HK-2 (cell line): ENCODE data around the gene CYB5R4.

ENCODE experiments used
- DNase-seq: peaks from one replicate; pipeline ENCODE4 v3.0.0-alpha.2; 2018; ENCODE audit not compliant: unreplicated experiment

CYB5R4 gene

GRCh38 chr6:83859410-83860358 lies at the start of gene CYB5R4:
Gene CYB5R4 (plus strand): TSS chr6:83859689. CDS start chr6:83859783, 94 bp downstream.
- DNase-seq: peak; percentile 94

GRCh38 chr6:83812595-83812994 lies 46.9 kb upstream of the CYB5R4 start:
- DNase-seq: no peak

- no peak for DNase-seq
Measured at GRCh38 chr6:83815631-83816272, 43.7 kb upstream of the CYB5R4 start.

- no peak for DNase-seq
Measured at GRCh38 chr6:83822629-83823169, 36.8 kb upstream of the CYB5R4 start.

- no peak for DNase-seq
Measured at GRCh38 chr6:83824388-83824801, 35.1 kb upstream of the CYB5R4 start.

- DNase-seq: no peak
Measured at GRCh38 chr6:83824831-83825230, 34.7 kb upstream of the CYB5R4 start.

- peak; percentile 14 for DNase-seq
Measured at GRCh38 chr6:83827050-83827449, 32.4 kb upstream of the CYB5R4 start.

GRCh38 chr6:83838727-83839126 lies 20.8 kb upstream of the CYB5R4 start:
- no peak for DNase-seq

GRCh38 chr6:83844170-83844569 lies 15.3 kb upstream of the CYB5R4 start:
- DNase-seq: no peak

- no peak for DNase-seq
Measured at GRCh38 chr6:83846291-83846690, 13.2 kb upstream of the CYB5R4 start.

GRCh38 chr6:83847179-83847578 lies 12.3 kb upstream of the CYB5R4 start:
- no peak for DNase-seq

- no peak for DNase-seq
Measured at GRCh38 chr6:83849127-83849526, 10.4 kb upstream of the CYB5R4 start.

GRCh38 chr6:83849610-83850009 lies 9.9 kb upstream of the CYB5R4 start:
- DNase-seq: no peak

GRCh38 chr6:83852528-83853177 lies 6.8 kb upstream of the CYB5R4 start:
- DNase-seq: no peak

GRCh38 chr6:83853178-83854000 lies 6.1 kb upstream of the CYB5R4 start, which contains the start of gene RIPPLY2:
Gene RIPPLY2 (plus strand): TSS chr6:83853360. CDS start chr6:83853417, 57 bp downstream.
- DNase-seq: peak; percentile 48

- DNase-seq: no peak
Measured at GRCh38 chr6:83854001-83854501, 5.4 kb upstream of the CYB5R4 start.

GRCh38 chr6:83854766-83855165 lies 4.7 kb upstream of the CYB5R4 start:
- no peak for DNase-seq

- no peak for DNase-seq
Measured at GRCh38 chr6:83860359-83860755, 868 bp downstream of the CYB5R4 start.

GRCh38 chr6:83860782-83861495 lies 1.4 kb downstream of the CYB5R4 start:
- no peak for DNase-seq

- no peak for DNase-seq
Measured at GRCh38 chr6:83862776-83863471, 3.4 kb downstream of the CYB5R4 start.
